HG03175 (cell line): ENCODE data around the gene MMP2.

Experiments
- ATAC-seq: cut with Tn5 transposase; IDR thresholded peaks from one replicate; pipeline ENCODE4 v1.9.1; 2021; ENCODE audit warnings: mild to moderate bottlenecking, moderate library complexity; ENCODE audit not compliant: unreplicated experiment

MMP2 gene

GRCh38 chr16:55491691-55492090 lies 12.7 kb downstream of the MMP2 start:
- ATAC-seq, result no peak

DNA sequence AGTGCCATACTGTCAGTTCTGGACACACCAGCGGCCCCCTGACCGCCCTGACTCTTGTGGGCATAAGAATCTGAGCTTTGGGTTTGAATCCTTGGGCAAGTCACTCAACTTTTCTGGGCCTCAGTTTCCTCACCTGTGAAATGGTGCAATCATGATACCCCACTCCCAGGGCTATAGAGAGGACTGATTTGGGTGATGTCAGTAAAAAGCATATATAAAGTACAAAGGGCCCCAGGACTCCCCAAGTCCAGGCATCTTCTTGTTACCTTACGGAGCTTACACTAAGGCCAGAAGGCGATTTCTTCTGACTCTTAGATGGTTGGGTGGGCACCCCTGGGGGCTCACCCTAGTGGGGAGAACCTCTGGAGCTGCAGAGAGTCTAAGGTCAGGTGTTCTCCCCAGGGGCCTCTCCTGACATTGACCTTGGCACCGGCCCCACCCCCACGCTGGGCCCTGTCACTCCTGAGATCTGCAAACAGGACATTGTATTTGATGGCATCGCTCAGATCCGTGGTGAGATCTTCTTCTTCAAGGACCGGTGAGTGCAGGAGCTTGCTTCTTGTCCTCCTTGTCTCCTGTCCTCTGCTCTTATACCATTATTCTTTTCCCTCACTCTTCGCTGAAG lies 13.9 kb downstream of the MMP2 start:
- ATAC-seq, result no peak

DNA sequence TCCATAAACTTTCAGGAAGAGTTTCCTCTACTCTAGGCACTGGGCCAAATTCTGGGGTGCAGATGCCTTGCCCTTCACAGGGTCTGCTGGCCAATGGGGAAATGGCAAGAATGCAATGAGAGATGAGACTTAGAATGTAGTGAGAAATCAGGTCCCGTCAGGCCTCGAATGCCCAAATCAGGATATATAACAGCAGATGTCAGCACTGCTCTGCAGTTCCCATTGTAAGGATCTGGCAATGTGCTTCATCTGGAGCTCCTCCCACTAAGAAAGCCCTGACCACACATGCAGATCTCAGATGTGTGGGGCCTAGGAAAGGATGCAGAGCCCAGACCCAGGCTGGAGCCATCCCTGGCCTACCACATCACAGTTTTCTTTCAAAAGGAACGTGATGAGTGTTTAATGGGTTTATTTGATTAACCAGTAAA lies 16.0 kb downstream of the MMP2 start:
- ATAC-seq, result no peak

DNA sequence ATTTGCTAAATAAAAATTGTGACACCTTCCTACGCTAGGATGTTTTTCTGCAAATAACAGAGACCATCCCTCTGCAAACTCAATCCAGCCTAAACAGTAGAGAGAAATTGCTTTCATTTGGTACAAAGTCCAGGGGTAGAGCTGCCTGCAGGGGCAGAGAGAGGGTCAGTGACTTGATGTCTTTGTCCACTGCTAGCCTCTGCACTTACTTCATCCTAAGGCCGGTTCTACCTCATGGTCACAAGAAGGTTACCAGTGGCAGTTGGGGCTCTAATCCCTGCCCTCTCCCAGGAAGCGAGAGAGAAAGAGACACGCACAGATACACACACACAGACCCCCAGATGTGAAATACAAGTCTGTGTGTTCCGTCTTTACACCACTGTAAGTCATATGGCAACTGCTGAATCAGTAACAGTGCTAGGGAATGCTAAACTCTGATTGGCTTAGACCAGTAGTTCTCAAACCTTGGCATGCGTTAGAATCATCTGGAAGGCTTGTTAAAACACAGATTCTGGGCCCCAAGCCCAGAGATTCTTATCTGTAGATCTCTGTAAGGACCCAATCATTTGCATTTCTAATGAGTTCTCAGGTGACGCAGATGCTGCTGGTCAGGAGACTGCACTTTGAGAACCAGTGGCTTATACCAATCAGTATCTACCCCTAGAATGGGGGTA lies 16.8 kb downstream of the MMP2 start:
- no peak for ATAC-seq

DNA sequence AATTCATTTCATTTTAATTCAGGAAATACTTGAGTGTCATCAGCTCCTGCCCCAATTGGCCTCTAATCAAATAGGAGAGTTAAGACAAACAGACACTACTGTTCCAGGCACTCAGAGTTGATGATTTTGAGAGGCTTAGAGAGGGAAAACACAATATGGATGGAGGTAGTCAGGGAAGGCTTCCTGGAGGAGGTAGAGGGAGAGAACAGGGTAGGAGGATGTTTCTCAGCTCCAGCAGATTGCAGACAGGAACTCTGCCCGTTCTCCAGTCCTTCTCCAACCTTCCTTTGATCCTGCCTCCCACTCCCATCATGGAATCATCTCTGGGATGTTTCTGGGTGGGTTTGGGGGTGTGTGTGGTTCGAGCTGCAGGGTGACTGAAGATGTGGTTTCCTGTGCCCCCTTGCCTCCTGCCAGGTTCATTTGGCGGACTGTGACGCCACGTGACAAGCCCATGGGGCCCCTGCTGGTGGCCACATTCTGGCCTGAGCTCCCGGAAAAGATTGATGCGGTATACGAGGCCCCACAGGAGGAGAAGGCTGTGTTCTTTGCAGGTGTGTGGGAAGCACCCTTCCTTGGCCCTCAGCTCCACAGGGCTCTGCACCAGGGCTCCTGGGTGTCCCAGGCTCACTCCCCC lies 17.6 kb downstream of the MMP2 start:
- no peak for ATAC-seq

DNA sequence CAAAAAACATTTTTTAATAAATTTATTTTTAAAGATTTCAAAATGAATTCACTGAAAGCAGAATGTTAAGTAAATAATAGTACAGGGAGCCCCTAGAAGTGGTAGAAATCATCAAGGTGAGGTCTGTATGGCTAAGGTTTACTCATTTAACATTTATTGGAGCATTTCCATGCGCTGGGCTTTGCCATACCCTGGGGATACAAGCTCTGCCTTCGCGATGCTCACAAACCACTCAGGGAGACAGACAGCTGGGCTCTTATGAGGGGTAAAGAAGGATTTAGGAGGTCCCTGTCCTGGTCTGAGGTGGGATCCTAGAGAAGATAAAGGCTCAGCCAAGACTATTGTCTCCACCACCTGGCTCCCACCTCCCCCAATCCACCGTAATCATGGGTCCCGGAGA lies 18.6 kb downstream of the MMP2 start:
- no peak for ATAC-seq

- no peak for ATAC-seq
Measured at GRCh38 chr16:55498101-55498500, 19.1 kb downstream of the MMP2 start.

- no peak for ATAC-seq
Measured at GRCh38 chr16:55499281-55499680, 20.3 kb downstream of the MMP2 start.

- no peak for ATAC-seq
Measured at GRCh38 chr16:55499951-55500529, 21.0 kb downstream of the MMP2 start.

DNA sequence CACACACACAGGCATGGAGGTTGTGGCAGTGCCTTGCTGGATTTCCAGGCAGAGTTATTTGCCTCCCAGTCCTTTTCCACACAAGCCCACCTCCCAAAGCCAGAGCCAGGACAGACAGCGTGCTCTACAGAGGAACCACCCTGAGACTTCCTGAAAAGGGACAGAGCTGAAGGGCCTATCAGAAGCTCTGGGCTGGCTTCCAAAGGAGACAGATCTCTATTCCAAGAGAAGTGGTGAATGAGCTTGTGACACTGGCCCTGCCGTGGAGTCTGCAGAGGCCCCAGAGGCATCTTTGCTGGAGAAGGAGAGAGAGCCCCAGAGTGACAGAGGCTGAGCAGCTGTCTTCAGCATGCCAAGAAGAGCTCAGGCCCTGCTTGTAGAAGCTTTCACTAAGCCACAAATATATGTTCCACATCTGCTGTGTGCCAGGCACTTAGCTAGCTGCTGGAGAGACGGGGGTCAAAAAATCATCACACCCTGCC lies 21.6 kb downstream of the MMP2 start:
- ATAC-seq, result no peak

GRCh38 chr16:55501549-55502322 lies 22.7 kb downstream of the MMP2 start:
- no peak for ATAC-seq

GRCh38 chr16:55502801-55503366 lies 23.9 kb downstream of the MMP2 start:
- no peak for ATAC-seq

GRCh38 chr16:55503726-55504550 lies 24.9 kb downstream of the MMP2 start:
- ATAC-seq, result no peak

DNA sequence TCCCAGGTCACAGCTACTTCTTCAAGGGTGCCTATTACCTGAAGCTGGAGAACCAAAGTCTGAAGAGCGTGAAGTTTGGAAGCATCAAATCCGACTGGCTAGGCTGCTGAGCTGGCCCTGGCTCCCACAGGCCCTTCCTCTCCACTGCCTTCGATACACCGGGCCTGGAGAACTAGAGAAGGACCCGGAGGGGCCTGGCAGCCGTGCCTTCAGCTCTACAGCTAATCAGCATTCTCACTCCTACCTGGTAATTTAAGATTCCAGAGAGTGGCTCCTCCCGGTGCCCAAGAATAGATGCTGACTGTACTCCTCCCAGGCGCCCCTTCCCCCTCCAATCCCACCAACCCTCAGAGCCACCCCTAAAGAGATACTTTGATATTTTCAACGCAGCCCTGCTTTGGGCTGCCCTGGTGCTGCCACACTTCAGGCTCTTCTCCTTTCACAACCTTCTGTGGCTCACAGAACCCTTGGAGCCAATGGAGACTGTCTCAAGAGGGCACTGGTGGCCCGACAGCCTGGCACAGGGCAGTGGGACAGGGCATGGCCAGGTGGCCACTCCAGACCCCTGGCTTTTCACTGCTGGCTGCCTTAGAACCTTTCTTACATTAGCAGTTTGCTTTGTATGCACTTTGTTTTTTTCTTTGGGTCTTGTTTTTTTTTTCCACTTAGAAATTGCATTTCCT lies 26.5 kb downstream of the MMP2 start:
- no peak for ATAC-seq

- ATAC-seq, result no peak
Measured at GRCh38 chr16:55506083-55506482, 27.1 kb downstream of the MMP2 start.

- ATAC-seq, result no peak
Measured at GRCh38 chr16:55506708-55507107, 27.7 kb downstream of the MMP2 start.

GRCh38 chr16:55508271-55508921 lies 29.4 kb downstream of the MMP2 start:
- no peak for ATAC-seq
